PC-9 (cell line): ENCODE data around the gene HTR7. TPM values are rescaled to one million over a fixed set of nuclear protein-coding genes. Genes with fewer than 3 reads are reported as not detected.
A peak's percentile ranks its signal among the peaks of the same experiment; 100 is the strongest.
"Not testable (repeated sequence)": the region's sequence is repeated elsewhere in the genome, so short reads cannot be mapped to it uniquely, and the experiment has no call there.

Experiments
- BruUV-seq: library from RNA; stranded (reverse); fragments of 400-500 nt; replicated peaks from 2 replicates; lab custom pipeline; 2021; lab: Mats Ljungman, UMichigan
- CTCF ChIA-PET: fragments of 300-600 bp; sonication (Branson Sonifier 250); formaldehyde crosslinking; loops from one replicate; lab custom pipeline; 2022; ENCODE audit warnings: antibody characterized with exemption; lab: Charles Lee
- POLR2A ChIA-PET: fragments of 300-600 bp; sonication (Branson Sonifier 250); formaldehyde crosslinking; loops from one replicate; lab custom pipeline; 2022; ENCODE audit warnings: antibody characterized with exemption; ENCODE audit not compliant: unreplicated experiment; lab: Charles Lee
- DNase-seq, 2 experiments: peaks; one replicate each; pipeline versions ENCODE4 v3.0.0 to v3.0.0-alpha.2; 2015 to 2022; ENCODE audit warnings: mixed read lengths in 1 of 2
- H2AFZ ChIP-seq: fragments of 200-600 bp; sonication (generic); 2 replicates; pipeline ENCODE4 v1.8.1; 2017; ENCODE audit warnings: antibody characterized with exemption
- H3F3A ChIP-seq: fragments of 200-600 bp; sonication (generic); 2 replicates; pipeline ENCODE4 v1.8.1; 2017; ENCODE audit warnings: antibody characterized with exemption, mild to moderate bottlenecking, low read depth; ENCODE audit not compliant: insufficient read depth
- H3K27ac ChIP-seq: fragments of 200-600 bp; sonication (generic); 2 replicates; pipeline ENCODE4 v1.6.1; 2016; ENCODE audit warnings: mixed run types
- H3K27me3 ChIP-seq: fragments of 200-600 bp; sonication (generic); 2 replicates; pipeline ENCODE4 v1.6.1; 2016; ENCODE audit warnings: low read depth, mixed run types; ENCODE audit not compliant: insufficient read depth
- H3K36me3 ChIP-seq: fragments of 200-600 bp; sonication (generic); 2 replicates; pipeline ENCODE4 v1.6.1; 2016; ENCODE audit warnings: low read depth, mixed run types
- H3K4me1 ChIP-seq: fragments of 200-600 bp; sonication (generic); replicated peaks from 2 replicates; pipeline ENCODE4 v1.6.1; 2016; ENCODE audit warnings: mixed run types; ENCODE audit not compliant: insufficient read depth
- H3K4me2 ChIP-seq: fragments of 200-600 bp; sonication (generic); 2 replicates; pipeline ENCODE4 v1.6.1; 2017; ENCODE audit warnings: mixed run types
- H3K4me3 ChIP-seq: fragments of 200-600 bp; sonication (generic); 2 replicates; pipeline ENCODE4 v1.6.1; 2016; ENCODE audit warnings: mixed run types
- H3K79me2 ChIP-seq: fragments of 200-600 bp; sonication (generic); 2 replicates; pipeline ENCODE4 v1.6.1; 2017; ENCODE audit warnings: low read depth, mixed run types
- H3K9me2 ChIP-seq: fragments of 200-600 bp; sonication (generic); 2 replicates; pipeline ENCODE4 v1.8.1; 2017; ENCODE audit warnings: mild to moderate bottlenecking; ENCODE audit not compliant: insufficient read depth
- H3K9me3 ChIP-seq: fragments of 200-600 bp; sonication (generic); 2 replicates; pipeline ENCODE4 v1.8.1; 2016; ENCODE audit warnings: low read depth; ENCODE audit not compliant: insufficient read depth
- H4K20me1 ChIP-seq: fragments of 200-600 bp; sonication (generic); 2 replicates; pipeline ENCODE4 v1.8.1; 2017; ENCODE audit not compliant: insufficient read depth
- CTCF ChIP-seq: fragments of 200-600 bp; sonication (generic); conservative IDR thresholded peaks from 2 replicates; pipeline ENCODE4 v1.6.1; 2017; ENCODE audit warnings: mixed run types, antibody characterized with exemption, mild to moderate bottlenecking, moderate library complexity
- EZH2 ChIP-seq: fragments of 200-600 bp; sonication (generic); IDR thresholded peaks from 2 replicates; pipeline ENCODE4 v1.8.0; 2017; ENCODE audit warnings: antibody characterized with exemption, low read depth
- intact Hi-C: fragments of 100-400 bp; cut with micrococcal nuclease; formaldehyde crosslinking; loops from one replicate; pipeline ENCODE4 v1.10.0; 2022; ENCODE audit not compliant: unreplicated experiment
- total RNA-seq: library from RNA; stranded (reverse); gene quantifications from 2 replicates; pipeline ENCODE4 v1.2.3, GENCODE V29; 2021

Gene HTR7
- total RNA-seq, 1 experiment from 2014 or later: 0.52 TPM

GRCh38 chr10:90884431-90884830 lies 26.6 kb upstream of the HTR7 start:
- TF ChIP-seq EZH2: no peak
- no peak overlapping the region for H3K4me3 ChIP-seq
- no peak for DNase-seq
- 0 out of 2 replicates have a peak overlapping the region, but pooled peaks have one; percentile 29 for H3K27ac ChIP-seq
- H3K4me1 ChIP-seq: peaks cover 12% of the 10 kb centered on the region
- H2AFZ ChIP-seq: no peak overlapping the region
- H3K9me3 ChIP-seq: no peaks in the 10 kb centered on the region
- POLR2A ChIA-PET: interaction anchor here (0.6 kb wide), 1 partner anchor 377 kb away, joined by 7 read pairs; no protein-coding TSS in a partner anchor
- H3K79me2 ChIP-seq: no peaks in the 10 kb centered on the region
- BruUV-seq: no TSS peak
- 0 out of 2 replicates have a peak overlapping the region, but pooled peaks have one; percentile 7 for H3K4me2 ChIP-seq
- H3K9me2 ChIP-seq: no peaks in the 10 kb centered on the region
- H3K27me3 ChIP-seq: no peaks in the 10 kb centered on the region
- H3K36me3 ChIP-seq: peaks cover 13% of the 10 kb centered on the region; the same call in 1 of the 2 replicates
- intact Hi-C loops: loop anchor here (10.0 kb wide), 2 partner anchors 960 to 1030 kb away; no protein-coding TSS in a partner anchor
- peaks cover 6% of the 10 kb centered on the region; the same call in 1 of the 2 replicates for H3F3A ChIP-seq
- H4K20me1 ChIP-seq: 0 out of 2 replicates have a peak, but pooled peaks cover 3% of the 10 kb centered on the region
- CTCF ChIA-PET: interaction anchor here (0.8 kb wide), 1 partner anchor 13 kb away, joined by 4 read pairs; the partner anchor contains the start of gene RPP30

DNA sequence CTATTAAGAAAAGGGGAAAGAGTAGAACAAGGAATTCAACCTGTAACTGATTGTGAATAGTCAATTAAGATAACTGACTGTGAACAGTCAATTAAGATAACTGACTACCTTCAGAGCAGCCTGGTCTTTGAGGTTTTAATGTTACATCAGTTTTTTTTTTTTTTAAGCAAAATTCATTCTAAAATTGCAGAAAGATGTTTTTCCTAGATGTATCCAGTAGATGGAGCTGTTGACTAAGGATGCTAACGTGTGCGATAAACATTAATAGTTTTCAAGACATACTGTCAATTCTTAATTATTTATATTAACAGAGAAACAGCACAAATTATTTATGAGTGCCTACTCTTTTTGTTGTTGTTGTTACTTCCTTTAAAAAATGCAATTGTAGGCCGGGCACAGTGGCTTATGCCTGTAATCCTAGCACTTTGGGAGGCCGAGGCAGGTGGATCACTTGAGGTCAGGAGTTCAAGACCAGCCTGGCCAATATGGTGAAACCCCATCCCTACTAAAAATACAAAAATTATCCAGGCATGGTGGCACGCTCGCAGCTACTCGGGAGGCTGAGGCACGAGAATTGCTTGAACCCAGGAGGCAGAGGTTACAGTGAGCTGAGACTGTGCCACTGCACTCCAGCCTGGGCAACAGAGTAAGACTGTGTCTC lies 22.4 kb upstream of the HTR7 start:
- ChIA-PET POLR2A (interaction anchor here (0.6 kb wide), 1 partner anchor 742 kb away, joined by 5 read pairs; no protein-coding TSS in a partner anchor), CTCF (interaction anchor here (0.7 to 1.2 kb wide), 2 partner anchors 404 to 419 kb away, joined by 3 to 5 read pairs; no protein-coding TSS in a partner anchor)
- BruUV-seq, H4K20me1 ChIP-seq, DNase-seq, H3K79me2 ChIP-seq, H3K36me3 ChIP-seq, H3K9me2 ChIP-seq, H3K27ac ChIP-seq, H3F3A ChIP-seq, H3K4me2 ChIP-seq, H2AFZ ChIP-seq, H3K27me3 ChIP-seq, H3K4me3 ChIP-seq, H3K9me3 ChIP-seq: not testable (repeated sequence)
- H3K4me1 ChIP-seq: peaks cover 12% of the 10 kb centered on the region
- peak; percentile 72 for TF ChIP-seq CTCF
- intact Hi-C loops: loop anchor here (10.0 kb wide), 2 partner anchors 965 to 1035 kb away; no protein-coding TSS in a partner anchor

DNA sequence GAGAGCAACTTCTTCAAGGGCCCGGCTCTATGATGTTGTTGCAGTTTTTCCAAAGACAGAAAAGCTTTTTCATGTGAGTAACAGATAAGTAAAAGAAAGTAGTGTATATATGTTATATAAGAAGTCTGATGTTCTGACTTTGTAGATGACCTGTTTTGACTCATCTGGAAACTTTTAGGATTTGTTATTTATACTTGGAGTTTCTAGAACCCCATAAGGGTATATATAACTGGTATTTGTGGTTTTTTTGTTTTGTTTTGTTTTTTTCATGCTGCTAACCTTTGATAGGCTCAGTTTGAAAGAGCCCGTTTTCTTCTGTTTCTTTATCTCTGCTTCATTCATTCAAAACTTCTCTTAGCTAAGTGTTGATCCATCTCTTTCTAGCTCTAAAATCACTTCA lies 21.2 kb upstream of the HTR7 start:
- no peaks in the 10 kb centered on the region for H3K27me3 ChIP-seq
- H3K4me3 ChIP-seq: no peak overlapping the region
- no peak overlapping the region for H2AFZ ChIP-seq
- CTCF ChIA-PET: no interaction called here
- POLR2A ChIA-PET: interaction anchor here (0.6 kb wide), 1 partner anchor 596 kb away, joined by 6 read pairs; no protein-coding TSS in a partner anchor
- H4K20me1 ChIP-seq: no peaks in the 10 kb centered on the region
- no peak overlapping the region for H3K27ac ChIP-seq
- no peak overlapping the region for H3K4me2 ChIP-seq
- H3K9me2 ChIP-seq: no peaks in the 10 kb centered on the region
- H3K79me2 ChIP-seq: no peaks in the 10 kb centered on the region
- H3K36me3 ChIP-seq: no peaks in the 10 kb centered on the region
- H3F3A ChIP-seq: no peaks in the 10 kb centered on the region; the same call in 1 of the 2 replicates
- no peak for DNase-seq
- BruUV-seq: no TSS peak
- H3K9me3 ChIP-seq: no peaks in the 10 kb centered on the region
- no peak for TF ChIP-seq EZH2
- no peak for TF ChIP-seq CTCF
- intact Hi-C loops: no loop called here
- peaks cover under 1% of the 10 kb centered on the region; the same call in 1 of the 2 replicates for H3K4me1 ChIP-seq
